ENCODE measurements around the gene SLC35F1. TPM values are rescaled to one million over a fixed set of nuclear protein-coding genes. Genes with fewer than 3 reads are reported as not detected.
"Not testable (repeated sequence)": the region's sequence is repeated elsewhere in the genome, so short reads cannot be mapped to it uniquely, and the experiment has no call there.

Gene SLC35F1
- total RNA-seq (under 1 TPM; 0.18 to 0.20 TPM), polyA plus RNA-seq (ENCODE audit: insufficient read length in 6 of 6) (1 to 10 TPM; 3.0 to 4.0 (median 3.6) TPM)
- long read RNA-seq, donor 1 = 0 reads
- long read RNA-seq, donor 2 = 0 reads
- long read RNA-seq, donor 3 = 0 reads
- long read RNA-seq, donor 4 = 0 reads
- long read RNA-seq, donor 5, full-length matches to known transcripts = 1 of 1 reads
- long read RNA-seq, donor 5, partial matches to known transcripts = 0 of 1 reads
- long read RNA-seq, donor 5, other reads (novel, unspliced or antisense) = 0 of 1 reads
- long read RNA-seq, donor 6 = 0 reads
- long read RNA-seq, donor 7 = 0 reads
- long read RNA-seq, donor 8, full-length matches to known transcripts = 2 of 2 reads
- long read RNA-seq, donor 8, partial matches to known transcripts = 0 of 2 reads
- long read RNA-seq, donor 8, other reads (novel, unspliced or antisense) = 0 of 2 reads
- long read RNA-seq, donor 9 = 0 reads
- long read RNA-seq, donor 10 = 0 reads
- long read RNA-seq, donor 11, full-length matches to known transcripts = 16 of 111 reads
- long read RNA-seq, donor 11, partial matches to known transcripts = 95 of 111 reads
- long read RNA-seq, donor 11, other reads (novel, unspliced or antisense) = 0 of 111 reads
- long read RNA-seq, donor 12, full-length matches to known transcripts = 1 of 1 reads
- long read RNA-seq, donor 12, partial matches to known transcripts = 0 of 1 reads
- long read RNA-seq, donor 12, other reads (novel, unspliced or antisense) = 0 of 1 reads

DNA sequence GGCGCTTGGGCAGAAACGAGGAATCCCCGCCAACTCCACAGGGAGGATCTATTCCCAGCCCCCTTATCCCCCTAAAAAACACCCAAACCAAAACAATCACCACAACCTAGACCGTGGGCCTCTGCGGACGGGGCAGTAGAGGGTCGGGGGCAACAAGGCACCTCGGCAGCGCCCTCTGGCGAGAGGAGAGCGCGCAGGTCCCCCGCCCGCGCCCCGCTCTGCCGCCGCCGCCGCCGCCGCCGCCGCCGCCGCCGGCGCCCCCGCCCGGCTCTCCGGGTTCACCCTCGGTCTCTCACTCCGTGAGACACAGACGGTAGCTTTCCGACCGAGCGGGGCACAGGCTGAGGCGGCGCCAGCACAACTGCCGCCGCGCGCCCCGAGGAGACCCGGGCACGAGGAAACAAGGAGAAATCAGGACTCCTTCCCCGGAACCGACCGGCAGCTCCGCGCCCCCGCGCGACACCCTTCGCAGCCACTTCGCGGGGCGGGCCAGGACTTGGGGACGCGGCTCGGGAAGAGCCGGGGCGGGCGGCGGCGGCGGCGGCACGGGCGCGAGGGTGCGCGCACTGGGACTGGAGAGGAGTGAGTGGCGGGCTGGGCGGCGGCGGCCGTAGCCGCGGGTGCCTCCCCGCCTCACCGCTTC lies at the start of gene SLC35F1:
SLC35F1 (plus strand) TSS at position 307 of the 643 bp plus-strand sequence.
- ATAC-seq = peak; percentile 83
- Histone ChIP-seq H3K4me1 (peaks cover 0 to 14% of the 10 kb centered on the region in 2 donors), H3K4me3 (peak within 1 kb of the TSS; percentile 45 to 49), H3K27me3 (peaks cover 33 to 83% of the 10 kb centered on the region in 2 donors), H3K36me3 (no peaks in the 10 kb centered on the region), H3K27ac (no peak within 1 kb of the TSS), H3K9me3 (no peaks in the 10 kb centered on the region)
- TF ChIP-seq CTCF (IDR thresholded peaks at IDR 0.05) = no peak
- intact Hi-C loops (cut with DNase I) = no loop called here
- DNase-seq = peak; percentile 33 to 78 (median 46)

- H3K27ac ChIP-seq; H3K4me3 ChIP-seq; H3K36me3 ChIP-seq; H3K27me3 ChIP-seq; H3K4me1 ChIP-seq; ATAC-seq; DNase-seq; intact Hi-C loops (cut with DNase I); H3K9me3 ChIP-seq: not testable (repeated sequence)
Measured at GRCh38 chr6:117858601-117859000, 48.5 kb upstream of the SLC35F1 start.

GRCh38 chr6:117861545-117861944 lies 45.5 kb upstream of the SLC35F1 start:
- Histone ChIP-seq H3K27me3 (no peaks in the 10 kb centered on the region), H3K36me3 (no peaks in the 10 kb centered on the region), H3K9me3 (peaks cover 0 to 12% of the 10 kb centered on the region in 2 donors), H3K4me3 (no peak overlapping the region), H3K27ac (no peak overlapping the region), H3K4me1 (no peaks in the 10 kb centered on the region)
- DNase-seq (no peak), ATAC-seq (no peak)
- TF ChIP-seq CTCF (IDR thresholded peaks at IDR 0.05) = no peak
- intact Hi-C loops (cut with DNase I) = no loop called here

- Histone ChIP-seq H3K4me1 (no peaks in the 10 kb centered on the region), H3K4me3 (no peak overlapping the region), H3K9me3 (peaks cover 0 to 11% of the 10 kb centered on the region in 2 donors), H3K27ac (no peak overlapping the region), H3K27me3 (no peaks in the 10 kb centered on the region), H3K36me3 (no peaks in the 10 kb centered on the region)
- no peak for DNase-seq
- no peak for TF ChIP-seq CTCF (IDR thresholded peaks at IDR 0.05)
- intact Hi-C loops (cut with DNase I) = no loop called here
- ATAC-seq = no peak
Measured at GRCh38 chr6:117866561-117866960, 40.5 kb upstream of the SLC35F1 start.

- no peak overlapping the region for H3K27ac ChIP-seq
- peaks cover 0 to 4% of the 10 kb centered on the region in 2 donors for H3K9me3 ChIP-seq
- DNase-seq = no peak
- H3K27me3 ChIP-seq = no peaks in the 10 kb centered on the region
- TF ChIP-seq CTCF (IDR thresholded peaks at IDR 0.05) = no peak
- no peak overlapping the region for H3K4me3 ChIP-seq
- no peaks in the 10 kb centered on the region for H3K4me1 ChIP-seq
- no peaks in the 10 kb centered on the region for H3K36me3 ChIP-seq
- ATAC-seq = no peak
- intact Hi-C loops (cut with DNase I) = no loop called here
Measured at GRCh38 chr6:117870486-117871242, 36.4 kb upstream of the SLC35F1 start.
